Measurements from ENCODE around the gene GMFB.
"Not testable (repeated sequence)": the region's sequence is repeated elsewhere in the genome, so short reads cannot be mapped to it uniquely, and the experiment has no call there.

The GMFB gene

GRCh38 chr14:54490445-54491175 is 1.8 kb upstream of the GMFB start:
- no peak for DNase-seq

- DNase-seq: no peak
Observed at GRCh38 chr14:54489731-54490444, 1.1 kb upstream of the GMFB start.

GRCh38 chr14:54489318-54489683 is 521 bp upstream of the GMFB start:
- no peak for DNase-seq

- no peak for DNase-seq
Observed at GRCh38 chr14:54488318-54488645, 498 bp downstream of the GMFB start.

- no peak for DNase-seq
Observed at GRCh38 chr14:54487771-54488170, 1.0 kb downstream of the GMFB start.

- no peak for DNase-seq
Observed at GRCh38 chr14:54486685-54487084, 2.1 kb downstream of the GMFB start.

- no peak for DNase-seq
Observed at GRCh38 chr14:54483846-54484245, 4.9 kb downstream of the GMFB start.

- no peak for DNase-seq
Observed at GRCh38 chr14:54483073-54483745, 5.6 kb downstream of the GMFB start.

- DNase-seq: no peak
Observed at GRCh38 chr14:54481695-54482094, 7.1 kb downstream of the GMFB start.

GRCh38 chr14:54480830-54481562 is 7.8 kb downstream of the GMFB start:
- no peak for DNase-seq

- no peak for DNase-seq
Observed at GRCh38 chr14:54478636-54479215, 10.1 kb downstream of the GMFB start.

- no peak for DNase-seq
Observed at GRCh38 chr14:54475911-54476310, 12.9 kb downstream of the GMFB start.

GRCh38 chr14:54475187-54475899 is 13.4 kb downstream of the GMFB start:
- no peak for DNase-seq

- no peak for DNase-seq
Observed at GRCh38 chr14:54474232-54474793, 14.5 kb downstream of the GMFB start.

GRCh38 chr14:54472315-54472714 is 16.5 kb downstream of the GMFB start:
- DNase-seq: no peak

GRCh38 chr14:54471641-54472040 is 17.1 kb downstream of the GMFB start:
- DNase-seq: no peak

GRCh38 chr14:54470701-54471100 is 18.1 kb downstream of the GMFB start:
- no peak for DNase-seq

- DNase-seq: no peak
Observed at GRCh38 chr14:54467280-54467679, 21.5 kb downstream of the GMFB start.

- no peak for DNase-seq
Observed at GRCh38 chr14:54465654-54466053, 23.1 kb downstream of the GMFB start.

GRCh38 chr14:54462048-54462447 is 26.7 kb downstream of the GMFB start:
- DNase-seq: no peak

GRCh38 chr14:54459106-54459505 is 29.7 kb downstream of the GMFB start:
- no peak for DNase-seq

- DNase-seq: not testable (repeated sequence)
Observed at GRCh38 chr14:54458536-54458935, 30.2 kb downstream of the GMFB start.
